NCI-H2171 treated with DMSO at 0.1 percent for 48 hours (cell line): ENCODE measurements around the gene UBE2O.

ENCODE experiments used
- DNase-seq: peaks from one replicate; lab custom pipeline; 2025; lab: John Stamatoyannopoulos, UW

The UBE2O gene

DNA sequence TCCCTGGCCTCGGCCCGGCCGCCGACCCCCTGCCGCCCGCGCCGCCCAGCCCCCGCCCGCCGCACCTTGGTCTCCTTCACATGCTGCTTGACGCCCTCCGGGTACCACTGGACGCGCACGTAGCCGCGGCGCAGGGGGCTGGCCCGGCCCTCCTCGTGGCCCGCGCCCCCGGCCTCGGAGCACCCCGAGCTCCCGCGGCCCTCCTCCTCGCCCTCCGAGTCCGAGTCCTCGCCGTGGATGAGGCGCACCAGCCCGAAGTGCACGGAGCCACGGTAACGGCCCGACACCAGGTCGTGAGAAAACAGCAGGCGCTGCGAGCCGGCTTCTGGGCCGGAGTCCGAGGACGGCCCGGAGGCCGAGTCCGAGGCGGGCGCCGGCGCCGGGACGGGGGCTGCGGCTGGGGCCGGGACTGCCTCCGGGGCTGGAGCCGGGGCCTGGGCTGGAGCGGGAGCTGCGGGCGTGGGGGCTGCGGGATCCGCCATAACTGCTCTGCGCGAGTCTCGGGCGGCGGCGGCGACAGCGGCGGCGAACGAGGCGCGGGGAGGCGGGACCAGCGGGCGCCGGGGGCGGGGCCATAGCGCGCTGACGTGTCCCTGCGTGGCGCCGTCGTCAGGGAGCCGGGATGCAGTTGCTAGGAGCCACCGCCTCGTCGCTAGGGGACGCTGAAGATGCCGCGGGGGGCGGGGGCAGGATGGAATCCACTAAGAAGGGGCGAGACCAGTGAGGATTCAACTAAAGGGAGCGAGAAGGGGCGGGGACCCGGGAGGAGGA lies at the start of gene UBE2O:
TSS of gene UBE2O (minus strand) at position 493 of the 771 bp plus-strand sequence. CDS start at position 482, 11 bp downstream.
- DNase-seq, result peak; percentile 87

DNA sequence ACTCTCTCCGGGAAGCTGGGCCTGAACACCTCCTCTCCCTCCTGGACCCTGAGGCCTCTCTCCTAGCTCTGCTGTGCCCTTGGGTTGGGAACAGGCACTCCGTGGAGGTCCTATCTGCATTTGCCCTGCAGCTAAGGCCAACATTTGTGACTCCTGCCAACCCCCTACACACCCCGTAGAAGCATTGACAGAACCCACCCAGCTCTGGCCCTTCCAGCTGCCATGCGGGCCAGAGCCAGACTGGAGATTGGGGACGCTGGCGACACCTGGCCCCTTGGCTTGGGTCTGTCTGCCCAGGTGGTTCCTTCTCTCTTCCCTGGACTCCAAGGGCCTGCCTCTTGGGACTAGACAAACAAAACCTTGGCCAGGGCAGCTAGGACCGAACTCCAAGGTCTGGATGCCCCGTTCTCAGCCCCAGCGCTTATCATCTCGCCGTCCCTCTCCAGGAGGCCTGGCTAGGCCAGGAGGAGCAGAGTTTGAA lies 48.9 kb upstream of the UBE2O start:
- no peak for DNase-seq

DNA sequence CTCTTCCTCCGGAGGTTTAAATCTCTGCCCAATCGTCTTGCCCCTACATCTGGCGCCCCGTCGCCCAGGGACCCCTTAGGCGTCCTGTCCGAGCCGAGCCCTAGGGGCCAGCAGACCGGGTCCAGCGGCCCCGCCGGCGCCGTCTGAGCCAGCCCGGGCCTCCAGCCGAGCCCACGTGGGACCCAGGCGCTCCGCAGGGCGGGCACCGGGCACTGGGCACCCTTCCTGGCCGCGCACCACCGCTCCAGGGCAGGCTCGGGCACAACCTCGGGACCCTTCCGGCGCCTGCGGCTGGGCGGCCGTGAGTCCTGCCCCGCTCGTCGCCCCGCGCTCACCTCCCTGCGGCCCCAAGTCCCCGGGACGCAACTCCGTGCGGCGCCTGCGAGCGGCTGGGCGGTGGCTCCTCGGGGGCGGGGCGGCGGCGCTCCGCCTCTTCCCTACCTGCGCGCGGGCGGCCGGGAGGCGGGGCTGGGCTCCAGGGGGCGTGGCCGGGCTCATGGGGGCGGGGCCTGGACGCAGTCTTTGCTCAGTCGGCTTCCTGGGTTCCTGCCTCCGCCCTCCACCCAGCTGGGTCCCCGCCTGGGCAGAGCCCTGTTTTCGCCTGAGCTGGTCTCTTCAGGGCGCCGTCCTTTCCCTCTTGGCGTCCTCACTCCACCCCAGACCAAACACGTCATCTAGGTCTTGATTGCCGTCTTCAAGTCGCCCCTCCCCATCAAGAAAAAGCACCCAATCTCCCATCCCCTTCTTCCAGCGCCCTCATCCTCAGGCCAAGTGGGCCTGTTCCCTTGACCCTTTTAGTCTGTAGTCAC lies 48.3 kb upstream of the UBE2O start, which contains the start of gene RHBDF2:
TSS of gene RHBDF2 (minus strand) at position 406 of the 809 bp plus-strand sequence. CDS start 19,899 bp downstream, outside the sequence.
- DNase-seq, result peak; percentile 74

DNA sequence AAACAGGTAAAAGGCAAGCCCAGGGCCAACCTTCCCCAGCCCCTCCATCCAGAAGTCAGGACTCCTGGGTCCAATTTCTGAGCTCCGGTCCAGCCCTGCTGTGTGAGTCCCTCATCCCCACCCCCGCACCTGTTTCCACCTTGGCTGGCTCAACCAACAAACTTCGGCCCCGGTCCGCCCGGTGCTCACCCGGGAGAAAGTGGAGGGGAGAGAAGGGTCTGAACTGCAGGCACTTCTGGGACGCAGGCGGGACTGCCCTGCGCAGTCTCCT lies 47.7 kb upstream of the UBE2O start:
- no peak for DNase-seq

DNA sequence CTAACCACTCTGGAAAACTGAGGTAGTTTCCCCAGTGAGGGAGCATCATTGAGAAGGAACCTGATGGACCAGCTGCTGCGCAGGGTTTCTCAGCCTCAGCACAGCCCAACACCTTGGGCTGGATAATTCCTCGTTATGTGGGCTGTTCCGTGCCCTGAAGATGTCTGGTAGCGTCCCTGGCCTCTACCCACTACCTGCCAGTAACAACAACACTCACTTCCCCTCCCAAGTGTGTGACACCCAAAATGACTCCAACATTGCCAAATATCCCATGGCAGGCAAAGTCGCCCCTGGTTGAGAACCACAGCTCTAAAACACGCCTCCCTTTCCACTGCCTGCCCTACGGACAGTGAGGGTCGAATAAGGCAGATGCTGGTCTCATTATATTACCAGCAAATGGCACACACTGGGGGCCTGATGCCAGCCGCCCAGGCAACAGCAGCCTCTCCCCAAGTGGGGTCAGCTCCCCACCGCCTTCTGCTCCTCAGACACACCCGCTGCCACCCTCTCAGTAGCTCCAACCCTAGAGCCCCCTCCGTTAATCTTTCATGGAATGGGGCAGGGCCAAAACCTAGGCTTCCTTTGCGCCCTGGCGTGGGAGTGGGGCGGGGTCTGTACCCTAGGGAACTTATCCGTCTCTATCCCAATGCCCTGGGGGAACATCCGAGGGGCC lies 47.3 kb upstream of the UBE2O start:
- no peak for DNase-seq

DNA sequence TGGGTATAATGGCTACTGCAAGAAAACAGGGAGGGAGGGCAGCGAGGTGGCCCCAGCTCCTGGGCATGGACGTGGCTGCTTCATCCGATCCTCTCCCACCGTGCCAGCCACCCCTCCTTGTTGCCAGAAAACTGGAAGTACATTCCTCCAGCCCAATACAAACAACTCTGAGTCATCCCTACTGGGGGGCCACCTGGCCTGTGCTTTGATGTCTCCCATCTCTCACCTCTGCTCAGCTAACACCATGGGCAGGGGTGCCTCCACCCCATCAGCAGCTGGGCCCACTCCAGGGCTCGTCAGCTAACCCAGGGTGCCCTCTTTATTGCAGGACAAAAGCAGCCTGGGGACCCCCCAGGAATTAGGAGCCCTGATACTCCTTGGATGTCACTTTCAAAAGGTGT lies 46.3 kb upstream of the UBE2O start:
- no peak for DNase-seq

DNA sequence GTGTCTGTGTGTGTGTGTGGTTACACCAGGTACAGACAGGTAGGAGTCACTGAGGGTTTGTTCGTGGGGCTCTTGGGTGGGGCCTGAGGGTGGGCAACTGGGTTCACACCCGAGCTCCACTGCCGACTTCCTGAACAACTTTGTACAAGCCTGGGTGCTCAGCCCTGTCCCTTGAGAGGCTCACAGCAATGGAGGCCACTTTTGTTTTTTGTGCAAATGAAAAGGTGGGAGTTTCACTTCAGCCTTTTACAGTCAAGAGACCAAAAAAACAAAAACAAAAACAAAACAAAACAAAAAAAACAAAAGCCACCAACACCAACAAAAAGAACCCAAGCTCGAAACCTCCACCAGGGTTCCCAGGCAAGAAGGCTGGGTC lies 45.9 kb upstream of the UBE2O start:
- DNase-seq, result no peak

DNA sequence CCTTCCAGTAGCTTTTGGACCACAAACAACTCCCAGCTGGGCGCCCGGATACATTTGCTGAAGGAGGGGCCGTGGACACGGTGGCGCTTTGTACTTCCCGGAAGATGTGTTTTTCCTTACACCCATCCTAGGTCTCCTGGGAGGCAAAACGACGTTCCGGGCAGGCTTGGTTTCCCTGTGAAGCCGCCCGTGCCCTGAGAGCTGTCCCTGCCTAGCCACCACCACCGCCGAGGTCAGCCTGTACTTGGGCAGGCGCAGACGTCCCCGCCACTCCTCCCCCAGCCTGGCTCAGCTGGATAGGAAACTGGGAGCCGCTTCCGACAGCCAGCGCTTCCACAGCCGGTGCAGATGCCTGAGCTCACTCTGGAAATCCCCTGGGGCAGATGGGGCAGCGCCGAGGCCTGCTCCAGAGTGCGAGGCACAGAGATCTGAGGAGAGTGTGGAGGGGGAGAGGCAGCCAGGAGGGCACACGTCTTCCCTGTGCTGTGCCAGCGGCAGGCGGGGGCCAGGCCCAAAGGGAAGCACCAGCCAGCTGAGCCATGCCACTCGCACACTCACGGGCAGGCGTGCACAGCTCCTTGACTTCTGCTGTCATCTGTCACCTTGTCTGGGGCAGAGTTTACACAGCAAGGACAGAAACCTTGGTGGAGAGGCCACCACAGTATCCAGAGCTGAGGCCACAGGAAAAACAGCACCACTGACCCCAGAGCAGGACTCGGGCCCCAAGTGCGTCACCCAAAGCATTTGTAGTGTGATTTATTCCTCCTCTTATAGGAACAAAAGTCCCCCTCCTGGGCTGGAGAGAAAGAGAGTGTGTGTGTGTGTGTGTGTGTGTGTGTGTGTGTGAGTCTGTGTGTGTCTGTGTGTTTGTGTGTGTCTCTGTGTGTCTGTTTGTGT lies 45.3 kb upstream of the UBE2O start:
- DNase-seq, result peak; percentile 99

DNA sequence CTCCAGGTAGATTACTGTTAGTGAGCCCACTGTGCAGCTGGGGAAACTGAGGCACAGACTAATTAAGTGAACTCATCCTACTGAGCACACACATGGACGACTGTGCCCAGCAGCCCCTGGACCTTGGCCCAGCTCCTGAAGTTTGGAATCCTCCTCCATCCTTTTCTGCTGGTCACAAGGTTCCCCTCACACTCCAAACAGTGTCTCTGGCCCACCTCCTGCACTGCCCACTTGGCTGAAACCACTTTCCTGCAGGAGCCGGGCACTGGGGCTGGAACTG lies 44.7 kb upstream of the UBE2O start:
- no peak for DNase-seq

DNA sequence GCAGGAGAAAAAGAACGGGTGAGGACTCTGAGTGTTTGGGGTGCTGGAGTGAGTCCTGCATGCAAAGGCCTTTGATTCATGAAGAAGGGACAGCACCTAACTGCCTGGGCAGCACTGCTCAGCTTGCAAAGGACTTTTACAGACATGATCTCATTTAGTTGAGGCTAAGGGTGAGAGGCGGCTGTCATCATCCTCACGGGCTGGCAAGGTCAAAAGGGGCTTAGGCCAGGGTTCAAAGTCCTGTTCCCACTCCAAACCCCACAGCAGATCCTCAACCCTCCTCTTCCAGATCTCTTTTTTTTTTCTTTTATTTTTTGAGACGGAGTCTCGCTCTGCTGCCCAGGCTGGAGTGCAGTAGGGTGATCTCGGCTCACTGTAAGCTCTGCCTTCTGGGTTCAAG lies 43.5 kb upstream of the UBE2O start:
- DNase-seq, result no peak

DNA sequence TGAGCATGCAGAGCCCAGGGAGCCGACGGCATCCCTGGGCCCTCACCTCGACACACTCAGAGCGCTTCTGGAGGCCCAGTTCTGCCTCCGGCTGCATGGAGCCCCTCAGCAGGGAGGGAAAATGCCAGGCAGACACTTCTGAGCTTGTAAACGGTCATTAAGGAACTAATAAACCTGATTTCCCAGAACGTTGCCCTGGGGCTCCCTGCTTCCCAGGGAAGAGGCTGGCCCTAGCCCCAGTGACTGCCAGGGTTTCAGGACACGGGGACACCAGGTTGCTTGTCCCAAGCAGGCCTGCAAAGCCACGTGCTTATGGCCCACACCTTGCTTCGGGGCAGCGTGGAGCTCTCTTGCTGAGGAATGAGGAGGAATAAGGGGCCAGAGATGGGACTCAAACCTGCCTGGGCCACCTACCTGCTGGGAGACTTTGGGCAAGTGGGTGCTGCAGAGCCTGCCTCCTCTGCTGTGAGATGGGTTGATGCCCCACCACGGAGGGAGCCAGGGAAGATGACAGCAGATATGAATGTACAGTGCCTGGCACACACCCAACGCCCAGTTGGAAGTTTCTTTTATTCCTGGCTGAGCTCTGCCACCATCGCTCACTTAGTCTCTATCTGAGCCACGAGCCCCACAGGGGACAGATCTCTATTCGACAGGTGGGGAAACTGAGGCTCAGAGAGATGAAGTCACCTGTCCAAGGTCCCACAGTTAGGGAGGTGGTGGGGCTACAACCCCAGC lies 42.9 kb upstream of the UBE2O start:
- no peak for DNase-seq

DNA sequence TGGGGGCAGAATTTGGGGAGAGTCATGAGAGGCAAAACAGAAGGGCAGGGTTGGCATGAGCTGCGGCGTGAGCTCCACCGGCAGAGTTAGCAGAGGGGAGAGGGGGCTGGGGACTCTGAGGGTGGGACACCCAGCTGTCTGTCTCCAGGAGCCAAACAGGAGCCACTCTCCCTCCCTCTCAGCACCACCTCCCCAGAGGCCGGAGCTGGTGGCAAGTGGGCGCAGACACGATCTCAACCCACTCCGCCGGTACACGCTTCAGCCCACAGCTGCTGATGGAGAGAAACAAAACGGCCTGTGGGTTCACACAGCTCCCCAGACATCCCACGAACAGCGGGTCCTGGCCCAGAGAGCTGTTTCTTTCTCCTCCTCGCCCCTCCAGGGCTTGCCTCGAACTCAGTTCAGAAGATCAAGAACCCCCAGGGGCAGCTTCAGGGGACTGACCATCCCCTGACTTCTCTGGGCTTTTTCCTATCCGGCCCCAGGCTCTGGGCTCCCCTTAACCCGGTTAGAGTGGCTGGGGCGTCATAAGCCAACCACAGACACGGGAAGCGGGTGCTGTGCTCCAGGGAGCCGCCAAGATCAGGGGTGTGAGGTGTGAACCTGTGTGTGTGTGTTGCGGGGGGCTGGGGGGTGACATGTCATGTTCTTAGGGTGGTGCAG lies 40.7 kb upstream of the UBE2O start:
- no peak for DNase-seq

DNA sequence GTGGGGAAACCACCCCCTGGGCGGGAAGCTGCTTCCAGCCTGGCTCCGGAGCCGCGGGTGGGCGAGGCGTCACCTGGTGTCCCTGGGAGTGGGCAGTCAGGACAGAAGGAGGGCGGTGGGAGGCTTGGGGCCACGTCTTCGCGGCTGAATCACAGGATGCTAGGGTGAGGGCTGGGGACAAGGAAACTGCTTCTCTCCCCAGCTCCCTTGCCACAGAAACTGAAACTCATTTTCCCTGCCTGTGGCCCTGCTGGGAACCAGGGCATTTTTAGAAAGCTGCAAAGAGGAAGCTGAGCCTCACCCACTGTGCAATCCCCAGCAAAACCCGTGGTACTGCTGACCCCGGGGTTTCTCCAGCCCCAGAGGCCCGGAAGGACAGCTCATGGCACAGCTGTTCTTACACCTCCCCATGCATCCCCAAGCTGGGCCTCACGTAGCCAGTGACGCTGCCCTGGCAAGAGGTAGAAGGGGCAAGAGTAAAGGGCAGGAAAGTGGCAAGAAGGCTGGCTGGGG lies 40.1 kb upstream of the UBE2O start:
- DNase-seq, result no peak

DNA sequence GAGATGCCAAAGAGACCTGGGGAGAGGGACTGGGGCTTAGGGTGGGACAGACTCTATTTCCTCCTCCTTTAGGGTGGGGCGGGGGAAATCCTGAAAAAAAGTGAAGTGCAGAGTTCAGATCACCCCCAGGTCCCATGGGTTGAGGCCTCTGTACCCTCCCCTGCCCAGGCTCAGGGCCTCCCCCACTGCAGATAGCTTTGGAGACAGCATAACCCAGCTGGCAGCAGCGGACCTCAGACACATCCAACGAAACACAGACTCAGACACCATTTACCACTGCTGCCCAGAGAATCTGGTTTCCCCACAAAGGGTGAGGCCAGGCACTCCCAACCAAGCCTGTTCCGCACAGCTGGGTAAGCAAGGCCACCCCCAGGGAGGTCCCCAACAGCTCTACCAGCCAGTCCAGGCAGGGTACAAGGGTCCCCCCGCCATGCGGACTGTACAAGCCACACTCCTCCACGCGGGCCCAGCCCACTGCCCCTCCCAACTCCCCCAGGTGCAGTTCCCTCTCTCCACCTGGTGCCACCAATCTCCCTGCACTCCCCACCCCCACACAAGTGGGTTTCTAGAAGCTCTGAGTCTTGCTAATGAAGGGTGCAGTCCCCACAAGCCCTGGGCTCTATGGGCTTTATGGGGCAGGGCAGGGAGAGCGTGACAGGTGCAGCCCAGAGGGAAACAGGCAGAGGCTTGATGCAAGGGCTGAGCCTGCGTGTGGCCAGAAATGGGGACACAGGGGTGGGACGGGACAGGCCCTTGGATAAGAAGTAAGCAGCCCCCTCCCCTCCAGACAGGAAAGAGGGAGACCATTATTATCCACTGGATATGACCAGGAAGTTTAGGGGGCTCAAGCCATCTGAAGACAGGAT lies 39.4 kb upstream of the UBE2O start:
- no peak for DNase-seq

DNA sequence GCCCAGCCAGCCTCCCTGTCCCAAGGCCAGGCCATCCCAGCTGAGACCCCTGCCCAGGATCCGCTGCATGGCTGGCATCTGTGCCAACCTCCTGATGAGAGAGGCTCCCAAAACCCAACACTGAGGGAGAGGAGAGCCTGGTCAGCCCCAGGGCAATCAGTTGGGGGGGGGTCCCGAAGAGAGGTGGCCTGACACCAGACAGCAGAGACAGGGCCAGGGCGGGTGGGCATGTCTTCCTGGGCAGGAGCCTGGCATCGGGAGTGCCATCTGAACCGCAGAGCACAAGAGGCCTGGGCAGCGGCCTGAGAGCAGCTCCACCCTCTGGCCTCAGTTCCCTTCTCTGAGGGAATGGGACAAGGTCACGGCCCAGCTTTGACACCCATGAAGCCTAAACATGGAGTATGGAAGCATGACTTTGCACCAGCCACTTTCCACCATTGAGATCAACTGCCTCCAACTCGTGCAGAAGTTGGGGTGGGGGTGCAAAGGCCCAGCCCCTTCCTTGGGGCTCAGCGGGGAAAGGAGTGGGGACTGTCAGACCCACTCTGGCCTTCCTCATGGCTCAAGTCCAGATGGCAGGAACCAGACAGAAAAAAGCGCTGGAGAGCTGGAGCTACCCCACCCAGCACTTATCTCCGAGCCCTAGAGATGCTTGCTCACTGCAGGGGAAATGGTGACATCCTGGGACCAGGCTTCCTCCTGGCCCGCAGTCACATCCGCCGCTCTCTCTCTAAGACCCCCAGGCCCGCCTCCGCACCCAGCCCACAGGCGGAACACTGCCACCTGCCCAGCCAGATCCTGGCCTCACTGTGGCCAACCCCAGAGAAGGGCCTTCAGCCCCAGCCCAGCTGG lies 38.5 kb upstream of the UBE2O start:
- DNase-seq, result no peak

DNA sequence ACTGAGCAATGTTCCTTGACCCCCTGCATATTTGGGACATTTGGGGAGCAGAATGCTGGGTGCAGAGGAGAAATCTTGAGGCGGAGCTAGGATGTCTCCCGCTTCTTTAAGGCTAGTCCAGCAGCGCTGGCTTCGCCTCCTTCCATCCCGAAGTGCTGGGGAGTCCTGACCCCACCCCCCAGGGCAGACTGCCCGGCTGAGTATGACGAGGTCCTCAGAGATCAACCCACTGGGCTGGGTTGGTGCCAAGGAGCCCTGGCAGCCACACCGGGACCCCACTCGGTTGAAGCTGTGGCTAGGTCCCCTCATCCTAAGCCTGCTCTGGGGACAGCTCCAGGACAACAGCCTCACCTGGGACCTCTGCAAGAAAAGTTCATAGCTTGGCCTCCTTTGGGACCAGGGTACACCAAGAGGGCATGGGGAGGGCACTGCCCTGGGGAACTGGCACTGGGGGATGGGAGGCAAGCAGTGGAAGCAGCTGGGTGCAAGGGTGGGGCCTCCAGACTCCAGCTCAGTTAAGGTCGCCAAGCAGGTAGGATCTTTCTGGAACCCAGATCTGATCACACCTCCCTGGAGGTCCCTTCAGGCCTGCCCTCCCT lies 37.3 kb upstream of the UBE2O start:
- no peak for DNase-seq

DNA sequence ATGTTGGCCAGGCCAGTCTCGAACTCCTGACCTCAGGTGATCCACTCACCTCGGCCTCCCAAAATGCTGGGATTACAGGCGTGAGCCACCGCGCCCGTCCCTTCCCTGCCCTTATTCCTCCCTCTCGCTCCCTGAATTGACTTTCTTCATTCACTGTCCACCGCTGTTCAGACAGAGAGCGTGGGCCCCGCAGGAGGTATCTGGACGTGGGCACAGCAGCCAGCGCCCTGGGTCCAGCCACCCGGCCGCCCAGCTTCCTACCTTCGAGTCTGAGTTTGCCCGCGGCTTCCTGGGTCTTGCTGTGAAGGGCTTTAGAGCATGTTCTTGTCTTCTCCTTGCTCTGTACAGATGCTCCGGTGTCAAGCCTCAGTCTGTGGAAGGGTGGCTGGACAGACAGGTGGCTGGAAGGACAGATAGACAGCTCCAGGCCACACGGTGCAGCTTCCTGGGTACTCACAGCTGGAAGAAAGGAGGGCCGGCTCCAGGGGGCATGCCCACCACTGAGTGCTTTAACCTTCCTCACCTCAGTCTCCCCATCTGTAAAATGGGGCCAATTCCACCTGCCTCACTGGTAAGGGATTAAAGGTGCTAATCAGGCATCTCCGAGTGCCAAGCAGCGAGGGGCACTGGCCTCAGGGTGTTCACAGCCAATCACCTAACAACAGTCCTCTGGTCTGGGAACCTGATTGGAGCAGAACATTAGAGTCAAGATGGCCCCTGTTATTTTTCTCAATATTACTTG lies 34.7 kb upstream of the UBE2O start:
- no peak for DNase-seq

DNA sequence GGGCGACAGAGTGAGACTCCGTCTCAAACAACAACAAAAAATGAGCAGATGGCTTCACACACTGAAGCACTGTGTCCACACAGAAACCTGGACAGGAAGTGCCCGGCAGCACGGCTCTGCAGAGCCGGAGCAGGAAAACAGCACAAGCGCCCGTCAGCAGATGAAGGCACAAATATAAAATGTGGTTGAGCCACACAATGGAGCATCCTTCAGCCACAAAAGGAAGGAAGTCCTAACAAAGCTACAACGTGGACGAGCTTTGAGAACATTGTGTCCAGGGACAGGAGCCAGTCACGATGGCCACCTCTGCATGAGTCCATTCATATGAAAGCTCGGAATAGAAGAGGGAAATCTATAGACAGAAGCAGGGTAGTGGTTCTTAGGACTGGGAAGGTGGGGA lies 32.6 kb upstream of the UBE2O start:
- DNase-seq, result no peak
